NCI-H2107 (cell line): Measurements from ENCODE around the gene TAS1R1.

Experiments used
- DNase-seq: peaks from one replicate; lab custom pipeline; 2025; lab: John Stamatoyannopoulos, UW

Gene TAS1R1

GRCh38 chr1:6574025-6574620, 19.0 kb downstream of the TAS1R1 start:
- no peak for DNase-seq

DNA sequence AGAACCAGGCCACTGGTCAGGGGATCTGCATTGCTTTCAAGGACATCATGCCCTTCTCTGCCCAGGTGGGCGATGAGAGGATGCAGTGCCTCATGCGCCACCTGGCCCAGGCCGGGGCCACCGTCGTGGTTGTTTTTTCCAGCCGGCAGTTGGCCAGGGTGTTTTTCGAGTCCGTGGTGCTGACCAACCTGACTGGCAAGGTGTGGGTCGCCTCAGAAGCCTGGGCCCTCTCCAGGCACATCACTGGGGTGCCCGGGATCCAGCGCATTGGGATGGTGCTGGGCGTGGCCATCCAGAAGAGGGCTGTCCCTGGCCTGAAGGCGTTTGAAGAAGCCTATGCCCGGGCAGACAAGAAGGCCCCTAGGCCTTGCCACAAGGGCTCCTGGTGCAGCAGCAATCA, 19.7 kb downstream of the TAS1R1 start:
- DNase-seq = no peak

DNA sequence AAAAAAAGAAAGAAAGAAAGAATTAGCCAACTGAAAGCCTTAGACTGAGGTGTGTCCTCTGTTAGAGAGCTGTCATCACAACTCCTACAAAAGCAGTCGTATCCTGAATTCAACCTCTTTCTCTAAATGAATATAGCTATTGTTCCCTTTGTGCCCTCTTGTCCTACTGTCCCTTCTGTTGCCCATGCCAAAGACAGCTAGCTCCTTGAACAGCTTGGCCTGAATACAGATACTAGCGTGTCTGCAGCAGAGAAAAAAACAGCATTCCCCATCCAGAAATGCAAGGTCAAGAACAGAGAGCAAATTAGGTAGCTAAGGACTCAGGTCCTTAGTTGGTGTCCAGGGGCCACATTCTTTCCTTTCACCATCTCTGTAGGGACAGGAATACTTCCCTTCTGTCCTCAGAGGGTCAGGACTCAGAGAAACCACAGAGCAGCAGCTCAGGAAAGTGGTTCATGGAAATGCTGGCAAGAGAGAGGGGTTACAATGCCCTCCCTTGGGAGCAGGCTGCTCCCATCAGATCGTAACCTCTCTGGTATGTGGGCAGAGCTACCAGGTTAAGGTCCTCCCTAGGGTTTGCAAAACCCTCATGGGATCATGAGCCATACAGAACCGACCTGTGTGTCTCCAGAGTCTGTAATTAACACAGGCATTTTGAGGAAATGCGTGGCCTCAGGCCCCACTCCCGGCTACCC, 22.9 kb downstream of the TAS1R1 start:
- DNase-seq = no peak

- DNase-seq = no peak
Measured at GRCh38 chr1:6578624-6579373, 23.7 kb downstream of the TAS1R1 start.

GRCh38 chr1:6579374-6580118, 24.4 kb downstream of the TAS1R1 start, which contains the start of gene ZBTB48:
TSS of gene ZBTB48 (plus strand) at chr1:6579994. CDS start at chr1:6580610, 616 bp downstream.
- peak; percentile 73 for DNase-seq

DNA sequence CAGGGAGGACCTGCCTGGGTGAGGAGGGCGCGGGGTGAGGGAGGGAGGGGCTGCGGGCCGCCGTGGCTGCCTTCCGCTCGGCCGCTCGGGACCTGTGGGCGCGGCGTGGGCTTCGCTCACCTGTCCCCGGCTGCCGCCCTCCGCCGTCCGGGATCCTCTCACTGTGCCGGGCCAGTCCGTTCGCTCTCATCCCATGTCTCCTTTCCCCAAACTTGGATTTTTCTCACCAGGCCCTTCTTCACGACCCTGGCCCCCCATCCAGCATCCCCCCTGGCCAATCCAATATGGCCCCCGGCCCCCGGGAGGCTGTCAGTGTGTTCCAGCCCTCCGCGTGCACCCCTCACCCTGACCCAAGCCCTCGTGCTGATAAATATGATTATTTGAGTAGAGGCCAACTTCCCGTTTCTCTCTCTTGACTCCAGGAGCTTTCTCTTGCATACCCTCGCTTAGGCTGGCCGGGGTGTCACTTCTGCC, 25.0 kb downstream of the TAS1R1 start:
- no peak for DNase-seq

GRCh38 chr1:6580593-6581409, 25.7 kb downstream of the TAS1R1 start:
- no peak for DNase-seq

DNA sequence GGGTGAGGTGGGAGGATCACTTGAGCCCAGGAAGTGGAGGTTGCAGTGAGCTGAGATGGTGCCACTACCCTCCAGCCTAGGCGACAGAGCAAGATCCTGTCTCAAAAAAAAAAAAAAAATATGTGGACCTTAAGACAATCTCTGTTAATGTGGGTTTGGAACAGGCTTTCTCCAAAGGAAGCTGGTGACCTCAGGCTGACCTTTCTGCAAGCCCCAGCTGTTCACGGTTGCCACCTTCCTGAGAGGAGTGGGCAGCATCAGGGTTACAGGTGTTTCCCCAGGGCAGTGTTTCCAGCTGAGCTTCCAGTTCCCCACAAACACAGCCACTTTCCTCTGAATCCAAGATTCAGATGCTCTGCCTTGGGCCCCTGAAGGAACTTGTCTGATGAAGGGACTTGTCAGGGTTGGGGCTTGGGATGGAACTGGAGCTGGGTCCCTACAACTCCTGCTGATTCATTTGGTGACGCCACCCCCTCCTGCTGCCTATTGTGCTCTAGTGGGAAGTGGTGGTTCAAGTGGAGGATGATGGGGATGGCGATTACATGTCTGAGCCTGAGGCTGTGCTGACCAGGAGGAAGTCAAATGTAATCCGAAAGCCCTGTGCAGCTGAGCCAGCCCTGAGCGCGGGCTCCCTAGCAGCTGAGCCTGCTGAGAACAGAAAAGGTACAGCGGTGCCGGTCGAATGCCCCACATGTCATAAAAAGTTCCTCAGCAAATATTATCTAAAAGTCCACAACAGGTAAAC, 26.6 kb downstream of the TAS1R1 start:
- no peak for DNase-seq

GRCh38 chr1:6582370-6582769, 27.3 kb downstream of the TAS1R1 start:
- DNase-seq = no peak

DNA sequence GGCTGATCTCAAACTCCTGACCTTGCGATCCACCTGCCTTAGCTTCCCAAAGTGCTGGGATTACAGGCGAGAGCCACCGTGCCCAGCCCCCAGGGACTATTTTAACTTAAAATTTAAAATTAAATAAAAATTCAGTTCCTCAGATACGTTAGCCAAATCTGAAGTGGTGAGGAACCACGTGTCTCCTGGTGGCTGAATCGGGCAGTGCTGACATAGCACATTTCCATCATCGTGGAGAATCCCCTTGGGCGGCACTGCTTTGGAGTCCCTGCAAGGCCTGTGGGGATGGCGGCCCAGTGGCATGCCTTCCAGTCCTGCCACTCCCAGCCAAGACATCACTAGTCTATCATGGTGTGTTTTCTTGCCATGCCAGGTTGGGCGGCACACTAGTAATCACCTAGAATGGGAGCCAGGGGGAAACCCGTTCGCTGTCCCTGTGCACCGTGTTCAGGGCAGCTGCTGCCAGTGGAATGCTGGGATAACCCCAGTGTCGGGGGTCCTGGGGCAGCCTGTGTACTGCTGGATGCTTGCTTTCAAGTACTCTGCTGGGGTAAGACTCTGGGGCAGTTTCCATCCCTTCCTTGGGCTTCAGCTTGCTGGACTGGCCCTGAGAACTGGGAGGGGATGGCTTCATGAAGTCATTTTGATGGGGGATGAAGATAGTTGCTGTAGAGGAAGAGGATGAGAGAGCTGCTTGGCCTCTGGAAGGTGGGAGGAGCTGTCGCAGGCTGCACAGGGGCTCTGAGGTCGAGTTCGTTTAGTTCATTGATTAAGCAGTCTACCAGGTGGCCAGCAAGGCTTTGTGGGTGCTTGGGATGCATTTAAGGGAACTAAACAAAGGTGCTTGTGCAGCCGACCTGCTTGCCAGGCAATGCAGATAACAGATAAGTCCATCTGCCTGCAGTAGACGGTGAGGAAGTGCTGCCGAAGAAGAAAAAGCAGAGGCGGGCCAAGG, 29.3 kb downstream of the TAS1R1 start:
- no peak for DNase-seq

- no peak for DNase-seq
Measured at GRCh38 chr1:6585081-6585722, 30.1 kb downstream of the TAS1R1 start.

- DNase-seq = no peak
Measured at GRCh38 chr1:6585841-6586240, 30.7 kb downstream of the TAS1R1 start.

DNA sequence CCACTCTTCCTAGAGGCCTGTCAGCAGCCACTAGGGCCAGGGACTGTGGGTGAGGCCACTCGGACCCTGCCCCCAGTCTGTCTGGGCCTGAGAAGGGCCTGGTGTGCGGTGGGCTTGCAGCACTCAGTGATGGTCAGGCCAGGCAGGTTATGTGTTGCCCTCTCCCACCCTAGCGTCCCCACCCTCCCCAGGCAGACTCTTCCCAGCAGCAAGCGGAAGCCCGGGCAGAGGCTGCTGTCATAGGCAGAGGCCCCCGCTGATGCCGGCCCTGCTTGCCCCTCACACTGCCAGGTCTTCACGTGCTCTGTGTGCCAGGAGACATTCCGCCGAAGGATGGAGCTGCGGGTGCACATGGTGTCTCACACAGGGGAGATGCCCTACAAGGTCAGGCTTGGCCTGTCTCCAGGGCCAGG, 31.3 kb downstream of the TAS1R1 start:
- no peak for DNase-seq

DNA sequence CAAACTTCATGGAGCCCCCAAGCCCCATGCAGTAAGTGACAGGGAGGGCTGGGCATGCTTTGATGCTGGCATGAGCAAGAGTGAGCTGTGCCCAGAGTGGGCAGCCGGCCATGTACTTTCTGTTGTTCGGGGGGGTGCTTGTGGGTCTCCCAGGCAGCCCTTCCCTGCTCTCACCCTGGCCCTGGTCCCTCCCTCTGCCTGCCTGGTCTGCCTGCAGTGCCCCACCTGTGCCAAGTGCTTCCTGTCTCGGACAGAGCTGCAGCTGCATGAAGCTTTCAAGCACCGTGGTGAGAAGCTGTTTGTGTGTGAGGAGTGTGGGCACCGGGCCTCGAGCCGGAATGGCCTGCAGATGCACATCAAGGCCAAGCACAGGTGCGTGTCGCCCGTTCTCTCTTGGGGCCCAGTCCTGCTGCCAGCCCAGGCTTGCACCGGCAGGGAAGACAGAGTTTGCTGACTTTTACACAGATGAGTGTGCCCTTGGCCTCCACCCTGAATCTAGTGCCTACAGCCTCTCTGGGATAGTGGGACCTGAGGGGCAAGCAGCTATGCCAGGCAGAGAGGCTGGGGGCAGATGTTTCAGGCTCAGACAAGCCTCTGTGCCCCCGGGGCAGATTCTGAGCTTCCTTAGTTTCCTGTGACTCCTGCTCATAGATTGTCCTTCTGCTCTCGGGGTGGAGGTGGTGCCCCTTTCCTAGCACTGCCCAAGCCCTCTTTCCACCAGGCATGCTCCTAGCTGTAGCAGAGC, 32.3 kb downstream of the TAS1R1 start:
- DNase-seq = no peak

DNA sequence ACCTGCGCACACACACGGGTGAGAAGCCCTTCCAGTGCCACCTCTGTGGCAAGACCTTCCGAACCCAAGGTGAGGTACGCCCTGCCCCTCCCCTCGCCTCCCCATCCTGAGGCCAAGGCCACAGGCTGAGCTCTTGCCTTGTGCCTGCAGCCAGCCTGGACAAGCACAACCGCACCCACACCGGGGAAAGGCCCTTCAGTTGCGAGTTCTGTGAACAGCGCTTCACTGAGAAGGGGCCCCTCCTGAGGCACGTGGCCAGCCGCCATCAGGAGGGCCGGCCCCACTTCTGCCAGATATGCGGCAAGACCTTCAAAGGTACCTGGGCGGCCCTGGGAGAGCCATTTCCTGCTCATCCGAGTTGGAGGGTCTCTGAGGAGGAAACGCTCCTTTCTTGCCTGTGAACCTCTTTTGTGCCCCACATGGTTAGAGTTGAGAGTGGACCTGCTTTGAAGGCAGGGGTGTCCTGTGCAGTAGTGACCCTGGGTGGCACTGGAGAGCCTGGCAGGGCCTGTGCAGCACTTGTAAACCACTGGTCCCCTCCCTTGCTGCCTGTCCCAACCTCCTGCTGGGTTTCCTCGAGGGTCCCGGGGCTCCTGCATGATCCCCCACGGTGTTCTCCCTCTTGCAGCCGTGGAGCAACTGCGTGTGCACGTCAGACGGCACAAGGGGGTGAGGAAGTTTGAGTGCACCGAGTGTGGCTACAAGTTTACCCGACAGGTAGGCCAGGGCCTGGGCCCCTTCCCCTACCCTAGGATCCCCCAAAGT, 33.2 kb downstream of the TAS1R1 start:
- no peak for DNase-seq

GRCh38 chr1:6588893-6589520, 33.9 kb downstream of the TAS1R1 start:
- no peak for DNase-seq

DNA sequence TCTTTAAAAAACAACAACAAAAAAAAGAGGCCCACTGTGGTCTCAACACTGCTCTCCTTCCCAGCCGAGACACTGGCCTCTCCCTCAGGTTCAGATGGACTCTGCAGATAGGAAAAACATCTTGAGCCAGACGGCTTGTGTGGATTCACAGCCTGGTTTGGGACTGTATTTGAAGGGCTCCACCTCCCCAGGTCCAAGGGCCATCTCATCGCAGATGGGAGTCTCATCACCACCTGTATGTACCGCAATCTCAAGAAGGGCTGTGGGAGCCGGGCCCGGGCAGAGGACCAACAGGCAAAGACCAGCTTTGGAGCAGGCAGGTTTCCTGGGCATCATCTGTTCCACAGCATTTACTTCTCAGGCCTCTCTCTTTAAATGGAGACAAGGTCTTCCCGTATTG, 34.9 kb downstream of the TAS1R1 start:
- DNase-seq = no peak
